Activated CD4-positive, alpha-beta T cell treated with anti-CD3 and anti-CD28 coated beads, Interleukin-2, amount 10 ng/mL, durations not matched to agents 7 days and 5 days (primary cell): ENCODE results near the gene HSFX4. TPM values are rescaled to one million over a fixed set of nuclear protein-coding genes. Genes with fewer than 3 reads are reported as not detected.
"Not testable (repeated sequence)": the region's sequence is repeated elsewhere in the genome, so short reads cannot be mapped to it uniquely, and the experiment has no call there.

Experiments used
- CTCF ChIA-PET: fragments of 350-600 bp; sonication (Branson Sonifier 250); formaldehyde crosslinking; loops from one replicate; lab custom pipeline; 2021; ENCODE audit warnings: antibody characterized with exemption; lab: Charles Lee
- POLR2A ChIA-PET: fragments of 350-600 bp; sonication (Branson Sonifier 250); formaldehyde crosslinking; loops from one replicate; lab custom pipeline; 2021; ENCODE audit warnings: antibody characterized with exemption; lab: Charles Lee
- DNase-seq: peaks from one replicate; pipeline ENCODE4 v3.0.0-alpha.2; 2020
- H3K27ac Mint-ChIP-seq: one replicate; pipeline ENCODE4 v1.8.0; 2021; ENCODE audit warnings: mild to moderate bottlenecking, moderate library complexity, mixed read lengths
- H3K27me3 Mint-ChIP-seq: one replicate; pipeline ENCODE4 v1.8.0; 2021; ENCODE audit warnings: mixed read lengths
- H3K36me3 Mint-ChIP-seq: one replicate; pipeline ENCODE4 v1.8.0; 2021; ENCODE audit warnings: low read depth, mixed read lengths
- H3K4me1 Mint-ChIP-seq: one replicate; pipeline ENCODE4 v1.8.0; 2021; ENCODE audit warnings: mixed read lengths
- H3K4me3 Mint-ChIP-seq: one replicate; pipeline ENCODE4 v1.8.0; 2021; ENCODE audit warnings: mild to moderate bottlenecking, moderate library complexity, mixed read lengths
- H3K9me3 Mint-ChIP-seq: one replicate; pipeline ENCODE4 v1.8.0; 2021; ENCODE audit warnings: mixed read lengths
- total RNA-seq, 2 experiments: library from RNA; stranded (reverse); gene quantifications; one replicate each; pipeline ENCODE4 v1.2.3, GENCODE V29; 2021

HSFX4 gene
- total RNA-seq, 2 experiments from 2014 or later, result not detected

GRCh38 chrX:149939905-149940673, 10.7 kb downstream of the HSFX4 start:
- DNase-seq, result peak; percentile 93
- peaks cover 4% of the 10 kb centered on the region for H3K4me1 Mint-ChIP-seq
- H3K27me3 Mint-ChIP-seq, result no peaks in the 10 kb centered on the region
- ChIA-PET CTCF (interaction anchor here (0.7 to 1.5 kb wide), 4 partner anchors 8 to 400 kb away, joined by 3 to 4 read pairs (median 4); no protein-coding TSS in a partner anchor), POLR2A (interaction anchor here (0.6 to 1.3 kb wide), 4 partner anchors 110 to 752 kb away, joined by 3 to 7 read pairs (median 4); no protein-coding TSS in a partner anchor)
- H3K9me3 Mint-ChIP-seq, result no peaks in the 10 kb centered on the region
- peak overlapping the region; percentile 98 for H3K27ac Mint-ChIP-seq
- H3K36me3 Mint-ChIP-seq, result no peaks in the 10 kb centered on the region
- peak overlapping the region; percentile 84 for H3K4me3 Mint-ChIP-seq

- peak overlapping the region; percentile 98 for H3K27ac Mint-ChIP-seq
- not testable (repeated sequence) for H3K36me3 Mint-ChIP-seq, DNase-seq, H3K27me3 Mint-ChIP-seq, H3K4me1 Mint-ChIP-seq, H3K9me3 Mint-ChIP-seq
- ChIA-PET CTCF (interaction anchor here (0.7 to 1.2 kb wide), 3 partner anchors 8 to 401 kb away, joined by 3 to 4 read pairs (median 4); no protein-coding TSS in a partner anchor), POLR2A (interaction anchor here (0.7 to 1.3 kb wide), 3 partner anchors 111 to 751 kb away, joined by 3 to 7 read pairs (median 3); no protein-coding TSS in a partner anchor)
- H3K4me3 Mint-ChIP-seq, result peak overlapping the region; percentile 84
Observed at GRCh38 chrX:149940674-149941024, 11.3 kb downstream of the HSFX4 start.

- POLR2A ChIA-PET, H3K36me3 Mint-ChIP-seq, H3K4me1 Mint-ChIP-seq, DNase-seq, H3K27me3 Mint-ChIP-seq, H3K9me3 Mint-ChIP-seq, H3K27ac Mint-ChIP-seq, CTCF ChIA-PET, H3K4me3 Mint-ChIP-seq: not testable (repeated sequence)
Observed at GRCh38 chrX:149945087-149945670, 15.8 kb downstream of the HSFX4 start.

GRCh38 chrX:149945820-149946219, 16.4 kb downstream of the HSFX4 start:
- H3K4me3 Mint-ChIP-seq, H3K9me3 Mint-ChIP-seq, H3K36me3 Mint-ChIP-seq, DNase-seq, H3K4me1 Mint-ChIP-seq, CTCF ChIA-PET, POLR2A ChIA-PET, H3K27me3 Mint-ChIP-seq, H3K27ac Mint-ChIP-seq: not testable (repeated sequence)

- H3K27ac Mint-ChIP-seq, H3K4me1 Mint-ChIP-seq, H3K9me3 Mint-ChIP-seq, H3K27me3 Mint-ChIP-seq, H3K4me3 Mint-ChIP-seq, DNase-seq, CTCF ChIA-PET, POLR2A ChIA-PET: not testable (repeated sequence)
- peaks cover 12% of the 10 kb centered on the region for H3K36me3 Mint-ChIP-seq
Observed at GRCh38 chrX:149946932-149947331, 17.6 kb downstream of the HSFX4 start.

- Mint-ChIP-seq H3K36me3 (peaks cover 12% of the 10 kb centered on the region), H3K9me3 (no peaks in the 10 kb centered on the region), H3K4me1 (no peaks in the 10 kb centered on the region), H3K4me3 (no peak overlapping the region), H3K27ac (no peak overlapping the region), H3K27me3 (no peaks in the 10 kb centered on the region)
- POLR2A ChIA-PET, result no interaction called here
- CTCF ChIA-PET, result interaction anchor here (0.8 to 1.3 kb wide), 2 partner anchors 8 to 14 kb away, joined by 4 read pairs; no protein-coding TSS in a partner anchor
- DNase-seq, result no peak
Observed at GRCh38 chrX:149948016-149948415, 18.6 kb downstream of the HSFX4 start.

GRCh38 chrX:149949743-149950436, 20.5 kb downstream of the HSFX4 start:
- H3K4me1 Mint-ChIP-seq, result no peaks in the 10 kb centered on the region
- H3K27me3 Mint-ChIP-seq, result no peaks in the 10 kb centered on the region
- ChIA-PET POLR2A (no interaction called here), CTCF (interaction anchor here (0.6 to 0.9 kb wide), 3 partner anchors 10 to 548 kb away, joined by 3 to 4 read pairs (median 3); no protein-coding TSS in a partner anchor)
- no peak for DNase-seq
- H3K4me3 Mint-ChIP-seq, result no peak overlapping the region
- H3K36me3 Mint-ChIP-seq, result peaks cover 17% of the 10 kb centered on the region
- no peak overlapping the region for H3K27ac Mint-ChIP-seq
- no peaks in the 10 kb centered on the region for H3K9me3 Mint-ChIP-seq

- no peaks in the 10 kb centered on the region for H3K4me1 Mint-ChIP-seq
- no peak overlapping the region for H3K4me3 Mint-ChIP-seq
- no peaks in the 10 kb centered on the region for H3K27me3 Mint-ChIP-seq
- no peaks in the 10 kb centered on the region for H3K9me3 Mint-ChIP-seq
- DNase-seq, result peak; percentile 28
- ChIA-PET POLR2A (no interaction called here), CTCF (interaction anchor here (0.9 kb wide), 1 partner anchor 11 kb away, joined by 3 read pairs; no protein-coding TSS in a partner anchor)
- no peak overlapping the region for H3K27ac Mint-ChIP-seq
- H3K36me3 Mint-ChIP-seq, result peaks cover 17% of the 10 kb centered on the region
Observed at GRCh38 chrX:149950681-149951080, 21.3 kb downstream of the HSFX4 start.

GRCh38 chrX:149961572-149961971, 32.2 kb downstream of the HSFX4 start:
- POLR2A ChIA-PET, result no interaction called here
- DNase-seq, result no peak
- Mint-ChIP-seq H3K27me3 (no peaks in the 10 kb centered on the region), H3K4me3 (no peak overlapping the region), H3K4me1 (no peaks in the 10 kb centered on the region), H3K9me3 (no peaks in the 10 kb centered on the region), H3K27ac (no peak overlapping the region), H3K36me3 (peaks cover 9% of the 10 kb centered on the region)
- CTCF ChIA-PET, result interaction anchor here (0.7 to 0.8 kb wide), 2 partner anchors 11 to 13 kb away, joined by 3 to 4 read pairs; no protein-coding TSS in a partner anchor

GRCh38 chrX:149962010-149962409, 32.6 kb downstream of the HSFX4 start:
- Mint-ChIP-seq H3K4me1 (no peaks in the 10 kb centered on the region), H3K36me3 (peaks cover 9% of the 10 kb centered on the region), H3K27me3 (no peaks in the 10 kb centered on the region), H3K9me3 (no peaks in the 10 kb centered on the region), H3K27ac (no peak overlapping the region), H3K4me3 (no peak overlapping the region)
- ChIA-PET CTCF (interaction anchor here (0.7 to 0.8 kb wide), 2 partner anchors 11 to 14 kb away, joined by 3 to 4 read pairs; no protein-coding TSS in a partner anchor), POLR2A (no interaction called here)
- DNase-seq, result no peak

- CTCF ChIA-PET, result no interaction called here
- H3K9me3 Mint-ChIP-seq, result no peaks in the 10 kb centered on the region
- H3K4me1 Mint-ChIP-seq, result no peaks in the 10 kb centered on the region
- H3K36me3 Mint-ChIP-seq, result peaks cover 13% of the 10 kb centered on the region
- H3K4me3 Mint-ChIP-seq, result no peak overlapping the region
- no peaks in the 10 kb centered on the region for H3K27me3 Mint-ChIP-seq
- no peak overlapping the region for H3K27ac Mint-ChIP-seq
- POLR2A ChIA-PET, result no interaction called here
- peak; percentile 33 for DNase-seq
Observed at GRCh38 chrX:149962859-149963757, 33.7 kb downstream of the HSFX4 start.

GRCh38 chrX:149979126-149979644, 49.8 kb downstream of the HSFX4 start:
- H3K4me1 Mint-ChIP-seq, result no peaks in the 10 kb centered on the region
- ChIA-PET CTCF (no interaction called here), POLR2A (no interaction called here)
- no peak overlapping the region for H3K27ac Mint-ChIP-seq
- no peaks in the 10 kb centered on the region for H3K36me3 Mint-ChIP-seq
- no peak for DNase-seq
- no peaks in the 10 kb centered on the region for H3K27me3 Mint-ChIP-seq
- H3K9me3 Mint-ChIP-seq, result no peaks in the 10 kb centered on the region
- no peak overlapping the region for H3K4me3 Mint-ChIP-seq
